HUES64 (cell line): ENCODE results near the gene SLC35E3.
"Not testable (repeated sequence)": the region's sequence is repeated elsewhere in the genome, so short reads cannot be mapped to it uniquely, and the experiment has no call there.

Experiments
- H3K27ac ChIP-seq: 2 replicates; pipeline ENCODE4 v1.7.0; 2013; ENCODE audit warnings: low read depth, low read length, inconsistent platforms
- H3K27me3 ChIP-seq: 2 replicates; pipeline ENCODE4 v1.6.1; 2013; ENCODE audit warnings: mild to moderate bottlenecking, low read length; ENCODE audit not compliant: insufficient read depth
- H3K36me3 ChIP-seq: 2 replicates; pipeline ENCODE4 v1.6.1; 2013; ENCODE audit warnings: mild to moderate bottlenecking, low read length; ENCODE audit not compliant: insufficient read depth
- H3K4me1 ChIP-seq: 2 replicates; pipeline ENCODE4 v1.6.1; 2013; ENCODE audit warnings: mild to moderate bottlenecking, low read length, moderate library complexity; ENCODE audit not compliant: insufficient read depth
- H3K4me3 ChIP-seq: 2 replicates; pipeline ENCODE4 v1.5.1; 2013; ENCODE audit warnings: mild to moderate bottlenecking, low read length, moderate library complexity
- H3K9ac ChIP-seq: 2 replicates; pipeline ENCODE4 v1.6.1; 2013; ENCODE audit warnings: mild to moderate bottlenecking, low read depth, low read length
- H3K9me3 ChIP-seq: 2 replicates; pipeline ENCODE4 v1.6.1; 2013; ENCODE audit warnings: low read depth, low read length; ENCODE audit not compliant: insufficient read depth
- WGBS: fragments of 150-250, 120-280 bp; methylation state at CpG from one replicate; pipeline ENCODE4 v1.1.7; 2013; ENCODE audit warnings: missing lambda C conversion rate; 5-methylcytosine and 5-hydroxymethylcytosine counted together

The SLC35E3 gene

DNA sequence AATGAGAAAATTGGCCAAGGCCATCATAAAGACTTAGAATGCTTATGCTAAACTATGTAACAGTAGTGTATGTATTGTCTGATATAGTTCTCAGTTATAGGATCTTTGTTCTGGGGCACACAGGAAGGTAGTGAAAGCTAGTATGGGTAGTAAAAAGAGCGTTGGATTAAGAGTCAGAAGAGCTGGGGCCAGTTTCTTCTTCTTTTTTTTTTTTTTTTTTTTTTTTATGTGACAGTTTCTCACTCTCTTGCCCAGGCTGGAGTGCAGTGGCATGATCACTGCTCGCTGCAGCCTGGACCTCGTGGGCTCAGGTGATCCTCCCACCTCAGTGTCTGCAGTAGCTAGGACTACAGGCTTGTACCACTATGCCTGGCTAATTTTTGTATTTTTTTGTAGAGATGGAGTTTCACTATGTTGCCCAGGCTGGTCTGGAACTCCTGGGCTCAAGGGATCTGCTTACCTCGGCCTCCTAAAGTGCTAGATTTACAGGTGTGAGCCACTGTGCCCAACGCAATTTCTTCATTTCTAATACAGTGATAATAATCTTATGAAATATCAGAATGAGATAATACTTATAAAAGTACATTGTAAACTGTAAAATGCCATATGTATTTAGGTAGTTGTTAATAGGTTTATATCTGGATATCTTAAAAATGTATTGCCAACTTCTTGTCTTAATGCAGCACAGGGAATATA is 69.4 kb downstream of the SLC35E3 start:
- Histone ChIP-seq H3K36me3 (peaks cover 96% of the 10 kb centered on the region), H3K9me3 (no peaks in the 10 kb centered on the region), H3K4me1 (no peaks in the 10 kb centered on the region), H3K27ac (no peak overlapping the region), H3K9ac (no peak overlapping the region), H3K27me3 (no peaks in the 10 kb centered on the region), H3K4me3 (no peak overlapping the region)
- 94% methylated on average over 4 of the region's 5 CpGs for WGBS

DNA sequence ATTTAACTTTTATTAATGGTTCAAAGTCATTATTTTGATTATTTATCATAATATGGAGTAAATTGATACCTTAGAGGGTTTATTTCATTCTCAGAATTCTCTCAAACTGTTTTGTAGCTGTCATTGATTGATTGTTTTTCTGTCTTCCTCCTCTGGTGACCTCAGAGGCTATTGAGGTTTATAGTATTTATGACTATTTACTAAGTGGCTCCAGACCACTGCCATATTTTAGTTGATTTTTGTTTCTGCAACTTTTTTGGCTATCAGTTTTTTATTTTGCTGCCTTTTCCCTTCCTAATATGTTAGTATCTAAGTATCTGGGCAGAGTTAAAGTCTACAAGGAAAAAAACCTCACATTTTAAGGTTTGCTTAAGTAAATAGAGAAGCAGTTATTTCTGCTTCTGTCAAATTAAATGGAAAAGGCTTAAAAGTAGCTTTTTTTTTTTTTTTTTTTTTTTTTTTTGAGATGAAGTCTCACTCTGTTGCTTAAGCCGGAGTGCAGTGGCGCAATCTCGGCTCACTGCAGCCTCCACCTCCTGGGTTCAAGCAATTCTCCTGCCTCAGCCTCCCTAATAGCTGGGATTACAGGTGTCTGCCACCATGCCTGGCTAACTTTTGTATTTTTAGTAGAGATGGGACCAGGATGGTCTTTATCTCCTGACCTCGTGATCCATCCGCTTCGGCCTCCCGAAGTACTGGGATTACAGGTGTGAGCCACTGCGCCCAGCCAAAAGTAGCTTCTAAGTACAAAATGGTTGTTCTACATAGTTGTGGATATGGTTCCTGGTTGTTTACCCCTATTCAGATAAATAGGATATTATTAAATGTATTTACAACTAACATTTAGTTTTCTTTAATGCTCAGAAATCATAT is 70.2 kb downstream of the SLC35E3 start:
- Histone ChIP-seq H3K36me3 (peaks cover 97% of the 10 kb centered on the region), H3K9me3 (no peaks in the 10 kb centered on the region), H3K4me3 (no peak overlapping the region), H3K9ac (no peak overlapping the region), H3K4me1 (no peaks in the 10 kb centered on the region), H3K27ac (no peak overlapping the region), H3K27me3 (no peaks in the 10 kb centered on the region)
- 96% methylated on average over 8 of the region's 8 CpGs for WGBS

DNA sequence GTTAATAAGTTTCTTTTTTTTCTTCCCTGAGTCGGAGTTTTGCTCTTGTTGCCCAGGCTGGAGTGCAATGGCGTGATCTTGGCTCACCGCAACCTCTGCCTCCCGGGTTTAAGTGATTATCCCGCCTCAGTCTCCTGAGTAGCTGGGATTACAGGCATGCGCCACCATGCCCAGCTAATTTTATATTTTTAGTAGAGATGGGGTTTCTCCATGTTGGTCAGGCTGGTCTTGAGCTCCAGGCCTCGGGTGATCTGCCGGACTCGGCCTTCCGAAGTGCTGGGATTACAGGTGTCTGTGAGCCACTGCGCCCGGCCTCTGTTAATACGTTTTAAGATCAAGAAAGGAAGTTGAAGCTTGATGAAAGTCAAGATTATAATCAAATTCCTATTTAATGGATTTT is 73.5 kb downstream of the SLC35E3 start:
- H3K9ac ChIP-seq, H3K4me3 ChIP-seq, H3K27me3 ChIP-seq, H3K4me1 ChIP-seq, H3K27ac ChIP-seq, H3K9me3 ChIP-seq: not testable (repeated sequence)
- peaks cover 98% of the 10 kb centered on the region for H3K36me3 ChIP-seq
- WGBS, result 97% methylated on average over 13 of the region's 13 CpGs

DNA sequence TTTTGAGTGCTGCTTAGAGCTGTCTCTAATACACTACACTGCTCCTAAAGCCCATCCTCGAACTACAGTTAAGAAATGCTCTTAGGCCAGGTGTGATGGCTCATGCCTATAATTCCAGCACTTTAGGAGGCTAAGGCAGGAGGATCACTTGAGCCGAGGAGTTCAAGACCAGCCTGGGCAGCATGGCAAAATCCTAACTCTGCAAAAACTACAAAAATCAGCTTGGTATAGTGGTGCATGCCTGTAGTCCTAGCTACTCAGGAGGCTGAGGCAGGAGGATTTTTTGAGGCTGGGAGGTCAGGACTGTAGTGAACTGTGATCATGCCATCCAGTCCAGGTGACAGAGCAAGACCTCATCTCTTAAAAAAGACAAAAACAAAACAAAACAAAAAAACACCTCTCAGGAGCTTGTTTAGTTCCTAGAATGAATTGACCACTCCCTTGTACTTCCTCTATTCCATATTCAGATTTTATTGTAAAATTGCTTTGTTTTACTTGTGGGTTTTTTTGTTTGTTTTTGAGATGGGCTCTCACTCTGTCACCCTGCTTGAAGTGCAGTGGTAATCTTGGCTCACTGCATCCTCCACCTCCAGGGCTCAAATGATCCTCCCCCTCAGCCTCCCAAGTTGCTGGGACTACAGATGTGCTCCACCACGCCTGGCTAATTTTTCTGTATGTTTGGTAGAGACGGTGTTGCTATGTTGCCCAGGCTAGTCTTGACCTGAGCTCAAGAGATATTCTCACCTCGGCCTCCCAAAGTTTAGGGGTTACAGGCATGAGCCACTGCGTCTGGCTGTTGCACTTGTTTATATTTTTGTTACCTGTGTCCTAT is 75.6 kb downstream of the SLC35E3 start:
- 96% methylated on average over 6 of the region's 6 CpGs for WGBS
- Histone ChIP-seq H3K9ac (no peak overlapping the region), H3K36me3 (peaks cover 98% of the 10 kb centered on the region), H3K9me3 (no peaks in the 10 kb centered on the region), H3K4me1 (no peaks in the 10 kb centered on the region), H3K27me3 (no peaks in the 10 kb centered on the region), H3K4me3 (no peak overlapping the region), H3K27ac (no peak overlapping the region)

DNA sequence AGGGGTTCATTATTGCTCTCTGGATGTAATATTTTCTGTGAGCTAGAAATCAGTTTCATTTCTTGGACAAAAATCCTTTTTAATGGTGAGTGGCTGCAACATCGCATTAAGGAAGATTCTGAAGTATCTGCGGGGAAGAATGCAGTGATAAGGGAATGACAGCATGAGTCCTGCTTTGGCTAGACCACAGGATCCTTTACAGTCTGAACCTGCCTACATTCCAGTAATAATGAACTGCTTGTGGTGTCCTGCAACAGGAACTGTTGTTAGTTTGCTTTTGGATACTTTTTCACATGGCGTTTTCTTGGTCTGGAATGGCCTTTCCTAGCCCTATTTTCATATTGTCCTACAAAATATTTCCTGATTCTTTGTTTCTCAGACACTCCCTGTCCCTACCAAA is 77.7 kb downstream of the SLC35E3 start:
- Histone ChIP-seq H3K36me3 (peaks cover 100% of the 10 kb centered on the region), H3K4me1 (no peaks in the 10 kb centered on the region), H3K9me3 (no peaks in the 10 kb centered on the region), H3K9ac (no peak overlapping the region), H3K4me3 (no peak overlapping the region), H3K27ac (no peak overlapping the region), H3K27me3 (no peaks in the 10 kb centered on the region)
- 92% methylated on average over 3 of the region's 3 CpGs for WGBS

DNA sequence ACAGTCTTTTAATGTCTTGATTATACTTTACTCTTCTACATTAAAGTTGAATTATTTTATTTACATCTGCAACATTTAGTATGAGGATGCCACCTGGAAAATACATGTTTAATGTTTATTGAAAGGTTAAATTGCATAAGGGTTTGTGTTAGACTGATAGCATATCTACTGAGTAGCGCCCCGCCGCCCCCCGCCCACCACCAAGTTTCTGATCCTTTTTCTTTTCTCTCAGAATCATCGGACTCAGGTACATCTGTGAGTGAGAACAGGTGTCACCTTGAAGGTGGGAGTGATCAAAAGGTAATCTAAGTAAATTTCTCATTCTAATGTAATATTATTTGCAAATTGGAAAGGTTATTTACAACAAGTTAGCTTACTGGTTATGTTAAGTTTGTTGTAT is 78.2 kb downstream of the SLC35E3 start:
- Histone ChIP-seq H3K4me1 (no peaks in the 10 kb centered on the region), H3K36me3 (peaks cover 100% of the 10 kb centered on the region), H3K4me3 (no peak overlapping the region), H3K9ac (no peak overlapping the region), H3K27ac (no peak overlapping the region), H3K27me3 (no peaks in the 10 kb centered on the region), H3K9me3 (no peaks in the 10 kb centered on the region)
- 100% methylated on average over 4 of the region's 5 CpGs for WGBS

DNA sequence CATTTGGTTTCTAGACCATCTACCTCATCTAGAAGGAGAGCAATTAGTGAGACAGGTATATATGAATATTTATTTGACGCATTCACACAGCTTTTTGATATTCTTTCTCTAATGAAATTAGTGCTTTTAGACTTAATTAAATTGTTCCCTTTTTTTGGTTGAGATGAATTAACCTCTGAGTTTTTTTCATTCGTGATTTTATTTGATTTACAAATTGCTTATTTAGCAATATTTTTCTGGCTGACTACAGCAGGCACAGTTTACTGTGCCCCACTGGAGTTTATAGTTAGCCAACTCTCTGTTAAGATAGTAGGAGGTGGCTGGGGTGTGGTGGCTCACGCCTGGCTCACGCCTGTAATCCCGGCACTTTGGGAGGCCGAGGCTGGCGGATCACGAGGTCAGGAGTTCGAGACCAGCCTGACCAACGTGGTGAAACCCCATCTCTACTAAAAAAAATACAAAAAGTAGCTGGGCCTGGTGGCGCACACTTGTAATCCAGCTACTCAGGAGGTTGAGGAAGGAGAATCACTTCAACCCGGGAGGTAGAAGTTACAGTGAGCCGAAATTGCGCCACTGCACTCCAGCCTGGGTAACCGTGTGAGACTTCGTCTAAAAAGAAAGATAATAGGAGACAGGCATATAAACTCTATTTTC is 78.7 kb downstream of the SLC35E3 start:
- Histone ChIP-seq H3K27ac (no peak overlapping the region), H3K36me3 (peaks cover 100% of the 10 kb centered on the region)

DNA sequence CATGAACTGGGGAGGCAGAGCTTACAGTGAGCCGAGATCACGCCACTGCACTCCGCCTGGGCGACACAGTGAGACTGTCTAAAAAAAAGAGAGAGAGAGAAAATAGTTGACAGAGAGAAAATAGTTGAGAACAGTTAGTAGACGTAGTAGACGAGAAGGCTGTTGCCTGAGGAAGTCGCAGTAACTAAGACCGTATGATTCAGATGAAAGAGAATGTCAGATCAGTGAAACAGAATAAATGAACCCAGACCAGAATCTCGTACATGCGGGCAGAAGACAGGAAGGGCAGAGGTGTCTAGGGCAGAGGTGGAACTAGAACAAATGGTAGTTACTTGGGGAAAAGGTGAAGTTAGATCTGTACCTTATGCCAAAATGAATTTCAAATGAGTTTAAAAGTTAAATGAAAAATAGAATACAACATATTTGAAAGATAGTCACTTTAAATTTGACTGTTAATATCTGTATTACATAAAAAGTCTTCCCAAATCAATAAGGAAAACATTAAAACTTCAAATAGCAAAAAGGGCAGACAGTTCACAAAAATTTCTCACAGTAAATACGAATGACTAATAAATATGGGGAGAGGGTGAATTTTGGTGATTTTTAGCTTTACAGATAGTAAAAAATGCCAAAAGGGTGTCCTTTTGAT is 79.7 kb downstream of the SLC35E3 start:
- WGBS, result 94% methylated on average over 11 of the region's 11 CpGs

More for the DNA sequence above, 78.7 kb downstream of the SLC35E3 start:
- no peak overlapping the region for H3K4me3 ChIP-seq
- no peaks in the 10 kb centered on the region for H3K9me3 ChIP-seq
- H3K4me1 ChIP-seq, result no peaks in the 10 kb centered on the region
- no peaks in the 10 kb centered on the region for H3K27me3 ChIP-seq
- WGBS, result 97% methylated on average over 15 of the region's 16 CpGs
- H3K9ac ChIP-seq, result no peak overlapping the region

DNA sequence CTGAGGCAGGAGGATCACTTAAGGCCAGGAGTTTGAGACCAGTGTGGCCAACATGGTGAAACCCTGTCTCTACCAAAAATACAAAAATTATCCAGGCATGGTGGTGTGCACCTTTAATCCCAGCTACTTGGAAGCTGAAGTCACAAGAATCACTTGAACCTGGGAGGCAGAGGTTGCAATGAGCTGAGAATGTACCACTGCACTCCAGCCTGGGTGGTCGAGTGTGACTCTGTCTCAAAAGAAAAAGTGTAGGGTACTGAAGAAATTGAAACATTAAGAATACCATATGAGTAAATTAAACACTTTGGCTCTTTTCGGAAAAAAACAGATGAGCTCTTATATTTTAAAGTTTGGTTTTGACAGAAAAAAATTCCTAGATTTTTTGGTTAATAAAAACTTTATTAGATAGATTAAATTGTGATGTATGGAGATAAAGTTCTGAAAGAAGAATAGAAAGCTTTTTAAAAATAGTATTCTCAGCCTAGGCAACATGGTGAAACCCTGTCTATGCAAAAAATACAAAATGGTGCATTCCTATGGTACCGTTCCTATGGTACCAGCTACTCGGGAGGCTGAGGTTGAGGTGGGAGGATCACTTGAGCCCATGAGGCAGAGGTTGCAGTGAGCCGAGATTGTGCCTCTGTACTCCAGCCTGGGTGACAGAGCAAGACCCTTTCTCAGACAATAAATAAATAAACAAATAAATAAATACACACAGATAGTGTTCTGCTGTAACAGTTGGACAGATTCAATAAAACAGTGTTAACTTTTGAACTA is 82.1 kb downstream of the SLC35E3 start:
- H3K27ac ChIP-seq, result no peak overlapping the region

More for the DNA sequence above, 79.7 kb downstream of the SLC35E3 start:
- H3K27ac ChIP-seq, result no peak overlapping the region
- no peak overlapping the region for H3K4me3 ChIP-seq
- peaks cover 98% of the 10 kb centered on the region for H3K36me3 ChIP-seq
- H3K27me3 ChIP-seq, result no peaks in the 10 kb centered on the region
- no peaks in the 10 kb centered on the region for H3K4me1 ChIP-seq
- H3K9me3 ChIP-seq, result no peaks in the 10 kb centered on the region
- H3K9ac ChIP-seq, result no peak overlapping the region

DNA sequence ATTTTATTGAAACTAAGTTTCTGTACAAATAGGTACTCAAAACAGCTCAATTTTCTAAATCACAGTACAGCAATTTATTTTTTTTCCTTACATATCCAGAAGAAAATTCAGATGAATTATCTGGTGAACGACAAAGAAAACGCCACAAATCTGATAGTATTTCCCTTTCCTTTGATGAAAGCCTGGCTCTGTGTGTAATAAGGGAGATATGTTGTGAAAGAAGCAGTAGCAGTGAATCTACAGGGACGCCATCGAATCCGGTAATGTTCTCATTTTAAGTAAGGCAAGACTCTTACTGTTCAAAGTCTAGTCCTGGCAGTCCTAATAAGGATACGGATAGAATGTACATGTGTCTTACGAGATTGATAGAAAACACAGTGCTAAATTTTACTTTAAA is 82.7 kb downstream of the SLC35E3 start:
- H3K27me3 ChIP-seq, result no peaks in the 10 kb centered on the region
- 98% methylated on average over 6 of the region's 7 CpGs for WGBS
- no peak overlapping the region for H3K4me3 ChIP-seq
- peaks cover 3% of the 10 kb centered on the region; the same call in 1 of the 2 replicates for H3K4me1 ChIP-seq
- H3K36me3 ChIP-seq, result peaks cover 93% of the 10 kb centered on the region
- H3K9me3 ChIP-seq, result no peaks in the 10 kb centered on the region
- no peak overlapping the region for H3K27ac ChIP-seq
- H3K9ac ChIP-seq, result no peak overlapping the region

More for the DNA sequence above, 82.1 kb downstream of the SLC35E3 start:
- peaks cover 94% of the 10 kb centered on the region for H3K36me3 ChIP-seq
- H3K4me1 ChIP-seq, result peaks cover 3% of the 10 kb centered on the region; the same call in 1 of the 2 replicates
- H3K27me3 ChIP-seq, result no peaks in the 10 kb centered on the region
- H3K9me3 ChIP-seq, result no peaks in the 10 kb centered on the region
- 87% methylated on average over 5 of the region's 5 CpGs for WGBS
- H3K4me3 ChIP-seq, result no peak overlapping the region
- no peak overlapping the region for H3K9ac ChIP-seq
